Keratinocyte (primary cell): ENCODE data around the gene IL7R. TPM values are rescaled to one million over a fixed set of nuclear protein-coding genes. Genes with fewer than 3 reads are reported as not detected.
A peak's percentile ranks its signal among the peaks of the same experiment; 100 is the strongest.

Experiments
- DNase-seq: peaks from one replicate; pipeline ENCODE4 v3.0.0-alpha.2; 2011; ENCODE audit warnings: low read depth, missing footprints, low spot score
- FAIRE-seq: peaks from 2 replicates; lab custom pipeline; 2011; peaks lifted over from hg19 to GRCh38; lab: Jason Lieb, UNC
- H2AFZ ChIP-seq: 2 replicates; pipeline ENCODE4 v1.6.0; 2012; ENCODE audit warnings: low read length, control low read depth, inconsistent platforms; ENCODE audit not compliant: control insufficient read depth
- H3K27ac ChIP-seq: 2 replicates; pipeline ENCODE4 v1.5.1; 2011; ENCODE audit warnings: low read length; ENCODE audit not compliant: control insufficient read depth, insufficient read depth
- H3K27me3 ChIP-seq: 3 replicates; pipeline ENCODE4 v1.6.0; 2011; ENCODE audit warnings: low read length; ENCODE audit not compliant: control insufficient read depth, insufficient read depth; ENCODE audit errors: extremely low read depth
- H3K36me3 ChIP-seq, 2 experiments: 2 replicates in 1 of 2; 3 replicates in 1 of 2; pipeline ENCODE4 v1.5.1; 2011; ENCODE audit warnings: low read length in 2 of 2, mild to moderate bottlenecking in 1 of 2; ENCODE audit not compliant: control insufficient read depth in 2 of 2, insufficient read depth in 2 of 2; ENCODE audit errors: extremely low read depth in 1 of 2
- H3K4me1 ChIP-seq: 3 replicates; pipeline ENCODE4 v1.5.1; 2011; ENCODE audit warnings: low read length; ENCODE audit not compliant: control insufficient read depth, insufficient read depth; ENCODE audit errors: extremely low read depth
- H3K4me2 ChIP-seq: 3 replicates; pipeline ENCODE4 v1.6.0; 2011; ENCODE audit warnings: low read depth, low read length; ENCODE audit not compliant: control insufficient read depth, insufficient read depth; ENCODE audit errors: extremely low read depth
- H3K4me3 ChIP-seq, 3 experiments: fragments of 200-600 bp in 1 of 3; sonication (generic) in 1 of 3; 2 replicates in 2 of 3; 3 replicates in 1 of 3; pipeline ENCODE4 v1.5.1; 2011 to 2016; ENCODE audit warnings: low read length in 3 of 3, mild to moderate bottlenecking in 3 of 3, control low read depth in 2 of 3, inconsistent platforms in 1 of 3, low read depth in 1 of 3, mixed read lengths in 1 of 3, mixed run types in 1 of 3, moderate library complexity in 1 of 3; ENCODE audit not compliant: control insufficient read depth in 2 of 3, insufficient read depth in 2 of 3; ENCODE audit errors: extremely low read depth in 1 of 3
- H3K79me2 ChIP-seq: 2 replicates; pipeline ENCODE4 v1.6.0; 2012; ENCODE audit warnings: low read length; ENCODE audit not compliant: control insufficient read depth, insufficient read depth
- H3K9ac ChIP-seq: 3 replicates; pipeline ENCODE4 v1.6.0; 2011; ENCODE audit warnings: low read length; ENCODE audit not compliant: control insufficient read depth, insufficient read depth; ENCODE audit errors: extremely low read depth
- H3K9me1 ChIP-seq: 3 replicates; pipeline ENCODE4 v1.6.0; 2011; ENCODE audit warnings: low read length; ENCODE audit not compliant: control insufficient read depth, insufficient read depth; ENCODE audit errors: extremely low read depth
- H3K9me3 ChIP-seq: 2 replicates; pipeline ENCODE4 v1.5.1; 2012; ENCODE audit warnings: low read depth, low read length; ENCODE audit not compliant: control insufficient read depth
- H4K20me1 ChIP-seq: 3 replicates; pipeline ENCODE4 v1.6.0; 2011; ENCODE audit warnings: low read length; ENCODE audit not compliant: control insufficient read depth, insufficient read depth; ENCODE audit errors: extremely low read depth
- CTCF ChIP-seq, 3 experiments: IDR thresholded peaks in 1 of 3; conservative IDR thresholded peaks in 1 of 3; optimal IDR thresholded peaks in 1 of 3; 2 replicates in 2 of 3; 3 replicates in 1 of 3; pipeline versions ENCODE3 to v1.5.1; 2011; ENCODE audit warnings: low read length in 3 of 3, mild to moderate bottlenecking in 3 of 3, moderate library complexity in 2 of 3, control low read depth in 1 of 3, inconsistent platforms in 1 of 3; ENCODE audit not compliant: insufficient read depth in 2 of 3; ENCODE audit errors: extremely low read depth in 1 of 3
- EZH2 ChIP-seq: IDR thresholded peaks from one replicate; pipeline ENCODE4 v1.6.1; 2012; ENCODE audit warnings: inconsistent platforms, mild to moderate bottlenecking, low read length, moderate library complexity
- dilution Hi-C: fragments of 300-500 bp; cut with MboI; formaldehyde crosslinking; loops from one replicate; pipeline ENCODE4 v1.7.0; 2020; ENCODE audit warnings: low sequenced_read_pairs; ENCODE audit not compliant: extremely low pct_ligation_motif_present
- polyA plus RNA-seq, 5 experiments: library from polyadenylated mRNA; depleted of rRNA in 3 of 5; stranded (reverse) in 3 of 5; stranded (forward) in 1 of 5; unstranded in 1 of 5; fragments of >200 nt; gene quantifications; 1 replicate in 1 of 5; 2 replicates in 3 of 5; 3 replicates in 1 of 5; pipeline versions ENCODE4 v1.2.1 to v1.2.3, GENCODE V29; 2011 to 2012; ENCODE audit warnings: missing spikeins in 2 of 5, low read depth in 1 of 5, low replicate concordance in 1 of 5

Gene IL7R
- polyA plus RNA-seq, 1 donor (not counting 4 experiments of a cell fraction or from before 2014, with no cell fraction given) = 4.7 TPM

- no peak overlapping the region for H2AFZ ChIP-seq
- dilution Hi-C loops = no loop called here
- H3K79me2 ChIP-seq = no peaks in the 10 kb centered on the region
- H3K4me1 ChIP-seq = peaks cover 10% of the 10 kb centered on the region
- H3K4me3 ChIP-seq = no peak overlapping the region
- no peak for FAIRE-seq
- no peak overlapping the region for H3K27ac ChIP-seq
- H3K36me3 ChIP-seq = no peaks in the 10 kb centered on the region
- no peak overlapping the region for H3K9ac ChIP-seq
- no peaks in the 10 kb centered on the region for H3K9me1 ChIP-seq
- no peak overlapping the region for H3K4me2 ChIP-seq
- no peaks in the 10 kb centered on the region for H4K20me1 ChIP-seq
- TF ChIP-seq EZH2 = no peak
- TF ChIP-seq CTCF (optimal IDR thresholded peaks at IDR 0.05 in 1 of 3, IDR thresholded peaks at IDR 0.05 in 1 of 3, conservative IDR thresholded peaks at IDR 0.05 in 1 of 3; ENCODE audit: extremely low read depth in 1 of 3, insufficient read depth in 2 of 3, low read length in 3 of 3) = peak in 1 of 3 experiments; percentile 9
- H3K9me3 ChIP-seq = peaks cover 4% of the 10 kb centered on the region
- DNase-seq = no peak
- peaks cover 5% of the 10 kb centered on the region for H3K27me3 ChIP-seq
These were observed 65.2 kb downstream of the IL7R start for GRCh38 chr5:35921930-35922329.

- H3K4me1 ChIP-seq = peaks cover 10% of the 10 kb centered on the region
- no peak overlapping the region for H3K4me3 ChIP-seq
- no peak overlapping the region for H3K4me2 ChIP-seq
- no peaks in the 10 kb centered on the region for H3K79me2 ChIP-seq
- H2AFZ ChIP-seq = no peak overlapping the region
- H3K27me3 ChIP-seq = peaks cover 5% of the 10 kb centered on the region
- DNase-seq (no peak), FAIRE-seq (peak; percentile 39)
- H4K20me1 ChIP-seq = no peaks in the 10 kb centered on the region
- H3K9me1 ChIP-seq = no peaks in the 10 kb centered on the region
- dilution Hi-C loops = no loop called here
- no peak overlapping the region for H3K9ac ChIP-seq
- peaks cover 4% of the 10 kb centered on the region for H3K9me3 ChIP-seq
- no peaks in the 10 kb centered on the region for H3K36me3 ChIP-seq
- H3K27ac ChIP-seq = no peak overlapping the region
- TF ChIP-seq CTCF (optimal IDR thresholded peaks at IDR 0.05 in 1 of 3, IDR thresholded peaks at IDR 0.05 in 1 of 3, conservative IDR thresholded peaks at IDR 0.05 in 1 of 3; ENCODE audit: extremely low read depth in 1 of 3, insufficient read depth in 2 of 3, low read length in 3 of 3) (peak; percentile 37 to 77 (median 60)), EZH2 (no peak)
These were observed 65.8 kb downstream of the IL7R start for GRCh38 chr5:35922468-35922867.
